NB4 (cell line): ENCODE results near the gene NEU1.
"Not testable (repeated sequence)": the region's sequence is repeated elsewhere in the genome, so short reads cannot be mapped to it uniquely, and the experiment has no call there.

Experiments used
- DNase-seq: peaks from one replicate; pipeline ENCODE4 v3.0.0; 2010; ENCODE audit warnings: low read depth
- H3K4me3 ChIP-seq: one replicate; pipeline ENCODE4 v1.5.1; 2011; ENCODE audit warnings: mild to moderate bottlenecking, low read depth, low read length, moderate library complexity
- MYC ChIP-seq: IDR thresholded peaks from 2 replicates; pipeline ENCODE4 v1.6.1; 2011; ENCODE audit warnings: low read depth, low read length
- POLR2A ChIP-seq: IDR thresholded peaks from 2 replicates; pipeline ENCODE4 v1.6.1; 2011; ENCODE audit warnings: mild to moderate bottlenecking; ENCODE audit not compliant: insufficient read length; ENCODE audit errors: extremely low read depth
- TF ChIP-seq, protein P1 (sequence below): IDR thresholded peaks from 2 replicates; pipeline ENCODE4 v1.6.1; 2011; ENCODE audit warnings: low read depth, low read length
- TF ChIP-seq, protein P2 (sequence below): IDR thresholded peaks from one replicate; pipeline ENCODE4 v1.5.1; 2012; ENCODE audit warnings: low read depth, low read length

Gene NEU1

DNA sequence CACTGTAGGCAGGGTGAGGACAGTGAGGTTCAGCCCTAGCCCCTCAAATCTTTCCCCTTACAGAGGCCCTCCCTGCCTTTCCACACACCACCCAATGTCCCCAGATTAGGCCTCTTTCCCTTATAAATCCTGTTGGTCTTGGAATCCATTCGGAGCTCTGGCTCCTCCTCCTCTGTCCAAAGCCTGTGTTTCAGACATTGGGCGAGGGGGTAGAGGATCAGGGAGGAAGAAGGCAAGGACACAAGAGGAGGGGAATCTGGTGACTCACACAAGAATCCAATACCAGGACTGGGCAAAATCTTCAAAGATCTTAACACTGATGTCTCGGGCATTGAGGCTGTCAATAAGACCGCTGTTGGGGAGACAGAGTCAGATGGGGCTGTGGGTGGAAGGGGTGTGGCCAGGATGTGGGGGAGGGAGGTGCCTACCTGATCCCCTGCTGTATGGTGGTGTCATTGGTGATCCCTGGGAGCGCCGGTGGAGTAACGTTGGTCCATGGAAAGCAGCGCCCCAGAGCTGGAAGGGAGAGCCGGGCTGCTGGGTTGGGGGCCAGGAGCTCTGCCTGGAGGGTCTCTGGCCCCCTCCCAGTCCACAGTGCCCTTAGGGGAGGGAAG, 8.5 kb upstream of the NEU1 start:
- DNase-seq = no peak
- no peak overlapping the region for H3K4me3 ChIP-seq
- TF ChIP-seq, protein P1, sequence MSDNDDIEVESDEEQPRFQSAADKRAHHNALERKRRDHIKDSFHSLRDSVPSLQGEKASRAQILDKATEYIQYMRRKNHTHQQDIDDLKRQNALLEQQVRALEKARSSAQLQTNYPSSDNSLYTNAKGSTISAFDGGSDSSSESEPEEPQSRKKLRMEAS = no peak
- TF ChIP-seq POLR2A = no peak
- TF ChIP-seq, protein P2, sequence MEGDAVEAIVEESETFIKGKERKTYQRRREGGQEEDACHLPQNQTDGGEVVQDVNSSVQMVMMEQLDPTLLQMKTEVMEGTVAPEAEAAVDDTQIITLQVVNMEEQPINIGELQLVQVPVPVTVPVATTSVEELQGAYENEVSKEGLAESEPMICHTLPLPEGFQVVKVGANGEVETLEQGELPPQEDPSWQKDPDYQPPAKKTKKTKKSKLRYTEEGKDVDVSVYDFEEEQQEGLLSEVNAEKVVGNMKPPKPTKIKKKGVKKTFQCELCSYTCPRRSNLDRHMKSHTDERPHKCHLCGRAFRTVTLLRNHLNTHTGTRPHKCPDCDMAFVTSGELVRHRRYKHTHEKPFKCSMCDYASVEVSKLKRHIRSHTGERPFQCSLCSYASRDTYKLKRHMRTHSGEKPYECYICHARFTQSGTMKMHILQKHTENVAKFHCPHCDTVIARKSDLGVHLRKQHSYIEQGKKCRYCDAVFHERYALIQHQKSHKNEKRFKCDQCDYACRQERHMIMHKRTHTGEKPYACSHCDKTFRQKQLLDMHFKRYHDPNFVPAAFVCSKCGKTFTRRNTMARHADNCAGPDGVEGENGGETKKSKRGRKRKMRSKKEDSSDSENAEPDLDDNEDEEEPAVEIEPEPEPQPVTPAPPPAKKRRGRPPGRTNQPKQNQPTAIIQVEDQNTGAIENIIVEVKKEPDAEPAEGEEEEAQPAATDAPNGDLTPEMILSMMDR = no peak
- no peak for TF ChIP-seq MYC

- DNase-seq = peak; percentile 30
- no peak overlapping the region for H3K4me3 ChIP-seq
- no peak for TF ChIP-seq MYC
- TF ChIP-seq, protein P1 = no peak
- TF ChIP-seq, protein P2 = peak; percentile 25
- TF ChIP-seq POLR2A = no peak
Measured at GRCh38 chr6:31870385-31870921, 7.8 kb upstream of the NEU1 start.

DNA sequence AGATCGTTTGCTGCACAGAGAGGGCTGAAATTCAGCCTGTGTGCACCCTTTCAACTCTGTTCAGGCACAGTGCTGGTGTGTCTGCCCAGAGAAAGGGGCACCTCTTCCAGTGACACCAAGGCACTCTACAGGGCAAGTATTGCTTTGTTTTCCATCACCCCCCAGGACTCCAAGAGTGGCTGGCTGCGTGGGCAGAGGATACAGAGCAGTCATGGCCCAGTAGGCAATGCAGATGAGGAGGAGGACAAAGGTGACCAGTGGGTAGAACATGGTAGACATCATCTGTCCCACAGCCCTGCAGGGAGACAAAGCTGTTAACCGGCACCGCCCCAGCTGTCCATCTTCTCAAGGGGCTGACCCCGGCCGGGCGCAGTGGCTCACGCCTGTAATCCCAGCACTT, 6.7 kb upstream of the NEU1 start:
- no peak for DNase-seq
- no peak overlapping the region for H3K4me3 ChIP-seq

DNA sequence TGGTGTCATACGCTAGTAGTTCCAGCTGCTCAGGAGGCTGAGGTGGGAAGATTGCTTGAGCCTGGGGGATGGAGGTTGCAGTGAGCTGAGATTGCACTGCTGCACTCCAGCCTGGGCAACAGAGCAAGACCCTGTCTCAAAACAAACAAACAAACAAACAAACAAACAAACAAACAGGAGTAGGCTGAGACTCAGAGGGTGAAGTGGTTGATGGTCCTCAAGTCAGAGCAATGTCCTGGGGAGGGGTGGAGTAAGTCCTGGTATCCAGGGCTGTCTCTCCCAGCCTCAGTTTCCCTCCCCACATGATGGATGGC, 6.0 kb upstream of the NEU1 start:
- H3K4me3 ChIP-seq, DNase-seq: not testable (repeated sequence)

More for the DNA sequence above, 6.7 kb upstream of the NEU1 start:
- TF ChIP-seq, protein P2 = no peak
- TF ChIP-seq, protein P1 = no peak
- TF ChIP-seq POLR2A (no peak), MYC (no peak)

GRCh38 chr6:31865205-31866118, 2.8 kb upstream of the NEU1 start:
- DNase-seq = no peak
- no peak for TF ChIP-seq POLR2A
- no peak for TF ChIP-seq MYC
- TF ChIP-seq, protein P2 = no peak
- TF ChIP-seq, protein P1 = no peak
- no peak overlapping the region for H3K4me3 ChIP-seq

DNA sequence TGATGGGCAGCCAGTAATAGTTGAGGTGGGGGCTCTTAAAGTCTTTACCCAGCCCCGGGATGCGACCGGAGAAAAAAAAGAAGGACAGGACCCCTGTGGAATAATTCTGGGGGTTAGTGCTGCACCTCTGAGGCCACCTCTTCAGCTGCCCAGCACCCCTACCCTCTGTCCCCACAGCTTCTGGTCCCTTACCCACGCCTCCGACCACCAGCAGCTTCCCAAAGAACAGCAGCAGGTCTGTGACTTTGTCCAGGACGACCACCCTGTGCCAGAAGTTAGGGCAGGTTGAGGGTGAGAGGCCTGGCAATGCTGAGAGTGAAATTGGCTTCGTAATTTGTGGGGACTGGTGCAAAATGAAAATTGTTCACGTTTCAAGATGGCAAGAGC, 2.2 kb upstream of the NEU1 start:
- no peak overlapping the region for H3K4me3 ChIP-seq
- TF ChIP-seq, protein P1 = no peak
- TF ChIP-seq POLR2A = no peak
- TF ChIP-seq MYC = no peak
- TF ChIP-seq, protein P2 = no peak
- DNase-seq = no peak

- DNase-seq = not testable (repeated sequence)
- peak overlapping the region; percentile 85 for H3K4me3 ChIP-seq
Measured at GRCh38 chr6:31864123-31864562, 1.5 kb upstream of the NEU1 start.
